PC-9 (cell line): Measurements from ENCODE around the gene PDE6D. TPM values are rescaled to one million over a fixed set of nuclear protein-coding genes. Genes with fewer than 3 reads are reported as not detected.

ENCODE experiments used
- BruUV-seq: library from RNA; stranded (reverse); fragments of 400-500 nt; replicated peaks from 2 replicates; lab custom pipeline; 2021; lab: Mats Ljungman, UMichigan
- CTCF ChIA-PET: fragments of 300-600 bp; sonication (Branson Sonifier 250); formaldehyde crosslinking; loops from one replicate; lab custom pipeline; 2022; ENCODE audit warnings: antibody characterized with exemption; lab: Charles Lee
- POLR2A ChIA-PET: fragments of 300-600 bp; sonication (Branson Sonifier 250); formaldehyde crosslinking; loops from one replicate; lab custom pipeline; 2022; ENCODE audit warnings: antibody characterized with exemption; ENCODE audit not compliant: unreplicated experiment; lab: Charles Lee
- DNase-seq, 2 experiments: peaks; one replicate each; pipeline versions ENCODE4 v3.0.0 to v3.0.0-alpha.2; 2015 to 2022; ENCODE audit warnings: mixed read lengths in 1 of 2
- H2AFZ ChIP-seq: fragments of 200-600 bp; sonication (generic); 2 replicates; pipeline ENCODE4 v1.8.1; 2017; ENCODE audit warnings: antibody characterized with exemption
- H3F3A ChIP-seq: fragments of 200-600 bp; sonication (generic); 2 replicates; pipeline ENCODE4 v1.8.1; 2017; ENCODE audit warnings: antibody characterized with exemption, mild to moderate bottlenecking, low read depth; ENCODE audit not compliant: insufficient read depth
- H3K27ac ChIP-seq: fragments of 200-600 bp; sonication (generic); 2 replicates; pipeline ENCODE4 v1.6.1; 2016; ENCODE audit warnings: mixed run types
- H3K27me3 ChIP-seq: fragments of 200-600 bp; sonication (generic); 2 replicates; pipeline ENCODE4 v1.6.1; 2016; ENCODE audit warnings: low read depth, mixed run types; ENCODE audit not compliant: insufficient read depth
- H3K36me3 ChIP-seq: fragments of 200-600 bp; sonication (generic); 2 replicates; pipeline ENCODE4 v1.6.1; 2016; ENCODE audit warnings: low read depth, mixed run types
- H3K4me1 ChIP-seq: fragments of 200-600 bp; sonication (generic); replicated peaks from 2 replicates; pipeline ENCODE4 v1.6.1; 2016; ENCODE audit warnings: mixed run types; ENCODE audit not compliant: insufficient read depth
- H3K4me2 ChIP-seq: fragments of 200-600 bp; sonication (generic); 2 replicates; pipeline ENCODE4 v1.6.1; 2017; ENCODE audit warnings: mixed run types
- H3K4me3 ChIP-seq: fragments of 200-600 bp; sonication (generic); 2 replicates; pipeline ENCODE4 v1.6.1; 2016; ENCODE audit warnings: mixed run types
- H3K79me2 ChIP-seq: fragments of 200-600 bp; sonication (generic); 2 replicates; pipeline ENCODE4 v1.6.1; 2017; ENCODE audit warnings: low read depth, mixed run types
- H3K9me2 ChIP-seq: fragments of 200-600 bp; sonication (generic); 2 replicates; pipeline ENCODE4 v1.8.1; 2017; ENCODE audit warnings: mild to moderate bottlenecking; ENCODE audit not compliant: insufficient read depth
- H3K9me3 ChIP-seq: fragments of 200-600 bp; sonication (generic); 2 replicates; pipeline ENCODE4 v1.8.1; 2016; ENCODE audit warnings: low read depth; ENCODE audit not compliant: insufficient read depth
- H4K20me1 ChIP-seq: fragments of 200-600 bp; sonication (generic); 2 replicates; pipeline ENCODE4 v1.8.1; 2017; ENCODE audit not compliant: insufficient read depth
- EZH2 ChIP-seq: fragments of 200-600 bp; sonication (generic); IDR thresholded peaks from 2 replicates; pipeline ENCODE4 v1.8.0; 2017; ENCODE audit warnings: antibody characterized with exemption, low read depth
- intact Hi-C: fragments of 100-400 bp; cut with micrococcal nuclease; formaldehyde crosslinking; loops from one replicate; pipeline ENCODE4 v1.10.0; 2022; ENCODE audit not compliant: unreplicated experiment
- total RNA-seq: library from RNA; stranded (reverse); gene quantifications from 2 replicates; pipeline ENCODE4 v1.2.3, GENCODE V29; 2021
- TF ChIP-seq, protein P1 (sequence below): fragments of 200-600 bp; sonication (generic); conservative IDR thresholded peaks from 2 replicates; pipeline ENCODE4 v1.6.1; 2017; ENCODE audit warnings: mixed run types, antibody characterized with exemption, mild to moderate bottlenecking, moderate library complexity

PDE6D gene
- total RNA-seq, 1 experiment from 2014 or later, result 32.2 TPM

DNA sequence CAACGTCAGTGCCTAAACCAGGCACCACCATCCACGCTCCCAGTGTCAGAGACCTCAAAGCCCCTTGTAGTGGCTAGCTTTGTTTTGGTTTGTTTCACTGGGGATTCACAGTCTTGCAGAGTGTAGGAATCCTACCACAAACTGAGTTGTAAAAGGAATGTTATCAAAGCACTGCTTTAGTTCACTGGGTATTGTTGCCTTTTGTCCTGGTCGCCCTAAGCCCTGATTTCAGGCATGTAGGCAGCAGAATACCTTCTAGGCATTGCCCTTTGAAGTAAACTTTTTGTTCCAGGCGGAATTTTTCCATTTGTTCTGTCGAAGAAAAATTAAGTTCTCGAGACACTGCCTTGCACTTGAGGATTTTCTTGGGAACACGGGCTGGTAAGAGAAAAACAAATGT, 43.3 kb downstream of the PDE6D start:
- no peak overlapping the region for H3K27ac ChIP-seq
- H2AFZ ChIP-seq, result no peak overlapping the region
- H3K4me1 ChIP-seq, result no peaks in the 10 kb centered on the region
- no peak overlapping the region for H3K4me2 ChIP-seq
- H3F3A ChIP-seq, result no peaks in the 10 kb centered on the region
- no peaks in the 10 kb centered on the region for H3K27me3 ChIP-seq
- no peaks in the 10 kb centered on the region for H3K36me3 ChIP-seq
- no peaks in the 10 kb centered on the region for H4K20me1 ChIP-seq
- intact Hi-C loops, result no loop called here
- no peaks in the 10 kb centered on the region for H3K9me2 ChIP-seq
- no peaks in the 10 kb centered on the region for H3K9me3 ChIP-seq
- DNase-seq, result no peak
- ChIA-PET CTCF (no interaction called here), POLR2A (no interaction called here)
- H3K79me2 ChIP-seq, result no peaks in the 10 kb centered on the region
- no peak overlapping the region for H3K4me3 ChIP-seq
- no TSS peak for BruUV-seq
- TF ChIP-seq EZH2, result no peak
- TF ChIP-seq, protein P1, sequence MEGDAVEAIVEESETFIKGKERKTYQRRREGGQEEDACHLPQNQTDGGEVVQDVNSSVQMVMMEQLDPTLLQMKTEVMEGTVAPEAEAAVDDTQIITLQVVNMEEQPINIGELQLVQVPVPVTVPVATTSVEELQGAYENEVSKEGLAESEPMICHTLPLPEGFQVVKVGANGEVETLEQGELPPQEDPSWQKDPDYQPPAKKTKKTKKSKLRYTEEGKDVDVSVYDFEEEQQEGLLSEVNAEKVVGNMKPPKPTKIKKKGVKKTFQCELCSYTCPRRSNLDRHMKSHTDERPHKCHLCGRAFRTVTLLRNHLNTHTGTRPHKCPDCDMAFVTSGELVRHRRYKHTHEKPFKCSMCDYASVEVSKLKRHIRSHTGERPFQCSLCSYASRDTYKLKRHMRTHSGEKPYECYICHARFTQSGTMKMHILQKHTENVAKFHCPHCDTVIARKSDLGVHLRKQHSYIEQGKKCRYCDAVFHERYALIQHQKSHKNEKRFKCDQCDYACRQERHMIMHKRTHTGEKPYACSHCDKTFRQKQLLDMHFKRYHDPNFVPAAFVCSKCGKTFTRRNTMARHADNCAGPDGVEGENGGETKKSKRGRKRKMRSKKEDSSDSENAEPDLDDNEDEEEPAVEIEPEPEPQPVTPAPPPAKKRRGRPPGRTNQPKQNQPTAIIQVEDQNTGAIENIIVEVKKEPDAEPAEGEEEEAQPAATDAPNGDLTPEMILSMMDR, result no peak

DNA sequence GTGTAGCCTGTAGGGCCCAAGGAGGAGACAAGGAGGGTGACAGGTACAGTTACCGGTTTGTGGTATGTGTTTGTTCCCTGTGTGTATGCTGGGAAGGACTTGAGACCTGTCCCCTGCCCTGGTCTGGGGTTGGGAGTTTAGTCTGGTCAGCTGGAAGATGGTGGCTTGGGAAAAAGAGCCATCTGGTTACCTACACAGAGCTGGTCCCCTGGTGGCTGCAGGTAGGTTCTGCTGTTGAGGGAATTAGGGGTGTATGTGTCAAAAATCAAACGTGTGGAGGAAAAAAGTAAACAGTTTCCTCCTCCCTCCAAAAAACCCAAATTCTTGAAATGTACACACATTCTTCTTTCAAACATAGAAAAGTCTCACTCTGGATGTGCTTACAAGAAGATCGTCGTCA, 48.5 kb downstream of the PDE6D start:
- TF ChIP-seq, protein P1, result 0 out of 2 replicates have a peak, but pooled peaks have one; percentile 16
- no peak for TF ChIP-seq EZH2
- ChIA-PET POLR2A (no interaction called here), CTCF (no interaction called here)
- intact Hi-C loops, result no loop called here
- Histone ChIP-seq H3K4me1 (no peaks in the 10 kb centered on the region), H3K36me3 (no peaks in the 10 kb centered on the region), H3K4me2 (no peak overlapping the region), H3K27me3 (no peaks in the 10 kb centered on the region), H3K79me2 (no peaks in the 10 kb centered on the region), H3K9me2 (no peaks in the 10 kb centered on the region), H4K20me1 (no peaks in the 10 kb centered on the region), H3K27ac (no peak overlapping the region), H2AFZ (no peak overlapping the region), H3K4me3 (no peak overlapping the region), H3F3A (no peaks in the 10 kb centered on the region), H3K9me3 (no peaks in the 10 kb centered on the region)
- DNase-seq, result no peak
- BruUV-seq, result no TSS peak

DNA sequence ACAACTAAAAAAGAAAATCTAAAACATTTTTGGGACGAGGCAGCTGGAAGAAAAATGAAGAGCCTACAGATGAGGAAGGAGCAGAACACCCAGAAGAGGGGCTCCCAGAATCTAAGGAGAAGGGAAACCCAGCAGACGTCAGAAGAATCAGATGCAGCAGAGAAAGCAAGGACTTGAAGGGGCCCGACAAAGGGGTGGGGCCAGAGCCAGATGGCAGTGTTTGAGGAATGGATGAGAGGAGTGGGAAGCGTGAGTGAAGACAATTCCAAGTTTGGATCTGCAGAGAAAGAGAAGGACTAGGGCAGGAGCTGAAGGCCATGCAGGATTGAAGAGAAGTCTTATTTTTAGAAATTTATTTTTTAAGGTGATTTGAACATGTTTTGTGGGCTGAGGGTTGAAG, 53.5 kb downstream of the PDE6D start:
- CTCF ChIA-PET, result no interaction called here
- no peaks in the 10 kb centered on the region for H3K9me2 ChIP-seq
- no TSS peak for BruUV-seq

More for the DNA sequence above, 53.5 kb downstream of the PDE6D start:
- intact Hi-C loops, result no loop called here
- POLR2A ChIA-PET, result no interaction called here
- Histone ChIP-seq H3K4me2 (no peak overlapping the region), H4K20me1 (no peaks in the 10 kb centered on the region), H2AFZ (no peak overlapping the region), H3K4me1 (no peaks in the 10 kb centered on the region), H3K4me3 (no peak overlapping the region), H3K36me3 (no peaks in the 10 kb centered on the region), H3K27me3 (no peaks in the 10 kb centered on the region), H3K27ac (no peak overlapping the region), H3K79me2 (no peaks in the 10 kb centered on the region), H3F3A (no peaks in the 10 kb centered on the region), H3K9me3 (no peaks in the 10 kb centered on the region)
- DNase-seq, result no peak
- no peak for TF ChIP-seq EZH2
- TF ChIP-seq, protein P1, result no peak
